Hematopoietic multipotent progenitor cell treated with erythropoietin and hydrocortisone succinate and interleukin-3 and kit ligand, for 6 days (in vitro differentiated cells): Measurements from ENCODE around the gene MEIKIN.
A peak's percentile ranks its signal among the peaks of the same experiment; 100 is the strongest.

Experiments
- DNase-seq: peaks from one replicate; pipeline ENCODE4 v3.0.0-alpha.2; 2015

Gene MEIKIN

GRCh38 chr5:131973089-131973712 is 27.7 kb upstream of the MEIKIN start:
- DNase-seq, result no peak

GRCh38 chr5:131968396-131968954 is 23.0 kb upstream of the MEIKIN start:
- peak; percentile 34 for DNase-seq

GRCh38 chr5:131966551-131966950 is 21.1 kb upstream of the MEIKIN start:
- no peak for DNase-seq

GRCh38 chr5:131965826-131966415 is 20.5 kb upstream of the MEIKIN start:
- no peak for DNase-seq

- no peak for DNase-seq
Measured at GRCh38 chr5:131959906-131960305, 14.4 kb upstream of the MEIKIN start.

- no peak for DNase-seq
Measured at GRCh38 chr5:131959136-131959535, 13.7 kb upstream of the MEIKIN start.

- no peak for DNase-seq
Measured at GRCh38 chr5:131957721-131958441, 12.4 kb upstream of the MEIKIN start.

- no peak for DNase-seq
Measured at GRCh38 chr5:131953969-131954368, 8.5 kb upstream of the MEIKIN start.

- DNase-seq, result no peak
Measured at GRCh38 chr5:131952301-131952857, 6.9 kb upstream of the MEIKIN start.

- DNase-seq, result no peak
Measured at GRCh38 chr5:131950706-131951105, 5.2 kb upstream of the MEIKIN start.

- DNase-seq, result no peak
Measured at GRCh38 chr5:131947445-131947844, 2.0 kb upstream of the MEIKIN start.

- DNase-seq, result peak; percentile 28
Measured at GRCh38 chr5:131944702-131945550, 537 bp downstream of the MEIKIN start.

- DNase-seq, result no peak
Measured at GRCh38 chr5:131943916-131944315, 1.5 kb downstream of the MEIKIN start.

GRCh38 chr5:131942016-131942415 is 3.4 kb downstream of the MEIKIN start:
- DNase-seq, result no peak

GRCh38 chr5:131939690-131940345 is 5.6 kb downstream of the MEIKIN start:
- DNase-seq, result no peak

- no peak for DNase-seq
Measured at GRCh38 chr5:131932235-131932634, 13.2 kb downstream of the MEIKIN start.

GRCh38 chr5:131928957-131929356 is 16.5 kb downstream of the MEIKIN start:
- DNase-seq, result no peak

- DNase-seq, result no peak
Measured at GRCh38 chr5:131926168-131926567, 19.3 kb downstream of the MEIKIN start.

GRCh38 chr5:131916481-131916880 is 29.0 kb downstream of the MEIKIN start:
- no peak for DNase-seq

GRCh38 chr5:131914472-131914871 is 31.0 kb downstream of the MEIKIN start:
- no peak for DNase-seq

GRCh38 chr5:131913603-131914002 is 31.9 kb downstream of the MEIKIN start:
- no peak for DNase-seq

- no peak for DNase-seq
Measured at GRCh38 chr5:131906668-131907067, 38.8 kb downstream of the MEIKIN start.
